ENCODE data around the gene SULF2. TPM values are rescaled to one million over a fixed set of nuclear protein-coding genes. Genes with fewer than 3 reads are reported as not detected.

SULF2 gene
- total and polyA plus RNA-seq, 9 of the 15 experiments (the other 6 are each of a cell fraction or from before 2014, with no cell fraction given) = 0.33 TPM; not detected in 8

GRCh38 chr20:47611785-47612184 is 173.5 kb downstream of the SULF2 start:
- FAIRE-seq (no peak), ATAC-seq (no peak), DNase-seq (ENCODE audit: extremely low read depth in 1 of 4, low spot score in 3 of 4) (no peak)
- 91% methylated on average over 8 of the region's 9 CpGs for WGBS (ENCODE audit: insufficient coverage, low coverage, missing lambda C conversion rate)
- ChIA-PET CTCF (ENCODE audit: low intra/inter-chr PET ratio) (no interaction called here), POLR2A (interaction anchor here (0.7 to 1.0 kb wide), 3 partner anchors 42 to 420 kb away, joined by 3 to 4 read pairs (median 3); no protein-coding TSS in a partner anchor)
- no peaks in the 10 kb centered on the region for H4K20me1 ChIP-seq (replicated peaks; ENCODE audit: control insufficient read depth, insufficient read depth, low read length)
- in situ Hi-C loops (cut with MboI) (no loop called here), intact Hi-C loops (cut with micrococcal nuclease) (no loop called here)
- H3K4me1 ChIP-seq (replicated peaks in 1 of 2; ENCODE audit: control insufficient read depth in 2 of 2, insufficient read depth in 2 of 2, low read length in 2 of 2) = peaks cover 6 to 49% of the 10 kb centered on the region in 2 experiments; a peak in 4 of 5 replicates
- H3K9me3 ChIP-seq (replicated peaks; ENCODE audit: control insufficient read depth, insufficient read depth, low read depth, low read length) = no peaks in the 10 kb centered on the region
- H3K27ac ChIP-seq (ENCODE audit: extremely low read depth, low read depth, low read length) = no peak overlapping the region
- H3K4me3 ChIP-seq = no peak overlapping the region
- H3K27me3 ChIP-seq (ENCODE audit: control insufficient read depth in 2 of 2, insufficient read depth in 2 of 2, low read length in 2 of 2) = no peaks in the 10 kb centered on the region
- no TSS peak for BruUV-seq (replicated peaks)
- TF ChIP-seq RBM25 (IDR thresholded peaks at IDR 0.05; ENCODE audit: low read depth, low read length, severe bottlenecking) = peak; percentile 5
- TF ChIP-seq ZBTB11 (CRISPR knock-in tag; IDR thresholded peaks at IDR 0.05) = peak in 1 of 3 experiments; percentile 72; a peak in 1 of 6 replicates
- TF ChIP-seq ETV5 (CRISPR knock-in tag; IDR thresholded peaks at IDR 0.05; ENCODE audit: low read depth) = no peak
- no peak for TF ChIP-seq ZKSCAN3 (CRISPR knock-in tag; IDR thresholded peaks at IDR 0.05)
- H2AFZ ChIP-seq (ENCODE audit: low read depth, low read length) = no peak overlapping the region
- no peak overlapping the region for H3K4me2 ChIP-seq (ENCODE audit: insufficient read depth, low read length)
- H3K9ac ChIP-seq (ENCODE audit: insufficient read depth in 1 of 2, low read depth in 2 of 2, low read length in 2 of 2) = no peak overlapping the region
- H3K9me1 ChIP-seq (ENCODE audit: control insufficient read depth, insufficient read depth, low read length) = no peaks in the 10 kb centered on the region
- no peaks in the 10 kb centered on the region for H3K36me3 ChIP-seq (ENCODE audit: control insufficient read depth, insufficient read depth, low read length)
- peaks cover 57% of the 10 kb centered on the region for H3K79me2 ChIP-seq (ENCODE audit: control insufficient read depth, insufficient read depth, low read length)
